ENCODE data around the gene TSR3.
A peak's percentile ranks its signal among the peaks of the same experiment; 100 is the strongest.

Gene TSR3

DNA sequence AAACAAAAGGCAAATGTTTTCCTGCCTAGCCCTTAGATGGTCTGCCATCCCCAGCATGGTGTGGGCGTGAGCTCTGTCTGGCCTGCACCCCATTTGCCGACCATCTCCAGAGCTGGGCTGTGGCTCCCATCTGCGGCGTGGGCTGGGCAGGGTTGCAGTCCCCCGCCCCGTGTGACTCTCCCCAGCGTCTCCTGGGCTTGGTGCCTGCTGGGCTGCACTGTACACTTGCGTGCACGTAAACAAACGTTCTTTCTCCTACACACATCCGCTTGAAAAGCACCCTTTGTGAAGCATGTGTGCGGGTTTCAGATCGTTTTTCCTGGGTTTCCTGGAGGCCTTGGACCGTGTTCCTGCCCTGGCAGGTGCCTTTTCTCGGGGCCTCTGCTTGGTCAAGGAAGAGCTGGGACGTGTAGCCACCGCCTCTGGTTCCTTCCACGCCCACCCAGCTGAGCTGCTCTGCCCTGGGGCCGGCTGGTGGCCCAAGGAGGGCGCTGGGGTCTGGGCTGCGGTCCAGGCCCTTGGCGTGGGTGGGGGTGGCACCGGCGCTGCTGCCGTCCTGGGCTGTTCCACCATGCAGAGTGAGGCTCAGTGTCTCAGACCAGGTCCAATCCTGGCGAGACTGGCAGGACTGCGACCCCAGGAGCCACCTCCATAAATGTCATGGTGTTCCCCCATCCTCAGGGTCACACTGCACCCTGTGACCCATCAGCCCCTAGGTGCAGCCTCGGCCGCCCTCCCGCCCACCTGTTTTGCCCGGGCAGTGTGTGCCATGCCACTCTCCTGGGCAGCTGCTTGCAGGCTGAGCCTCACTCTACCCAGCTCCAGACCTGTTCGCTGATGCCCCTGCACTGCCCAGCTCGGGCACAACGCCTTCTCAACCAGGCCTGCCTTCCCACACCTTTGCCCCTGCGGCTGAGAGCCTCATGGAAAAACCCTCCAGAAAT is 28.1 kb downstream of the TSR3 start:
- DNase-seq (ENCODE audit: low spot score) = peak; percentile 55

DNA sequence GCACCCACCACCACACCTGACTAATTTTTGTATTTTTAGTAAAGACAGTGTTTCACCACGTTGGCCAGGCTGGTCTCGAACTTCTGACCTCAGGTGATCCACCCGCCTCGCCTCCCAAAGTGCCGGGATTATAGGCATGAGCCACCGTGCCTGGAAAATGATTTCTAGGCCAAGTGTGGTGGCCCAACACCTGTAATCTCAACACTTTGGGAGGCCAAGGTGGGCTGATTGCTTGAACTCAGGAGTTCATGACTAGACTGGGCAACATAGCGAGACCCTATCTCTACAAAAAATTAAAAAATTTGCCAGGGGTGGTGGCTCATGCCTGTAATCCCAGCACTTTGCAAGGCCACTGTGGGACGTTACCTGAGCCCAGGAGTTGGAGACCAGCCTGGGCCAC is 29.3 kb downstream of the TSR3 start:
- DNase-seq (ENCODE audit: low spot score) = no peak

DNA sequence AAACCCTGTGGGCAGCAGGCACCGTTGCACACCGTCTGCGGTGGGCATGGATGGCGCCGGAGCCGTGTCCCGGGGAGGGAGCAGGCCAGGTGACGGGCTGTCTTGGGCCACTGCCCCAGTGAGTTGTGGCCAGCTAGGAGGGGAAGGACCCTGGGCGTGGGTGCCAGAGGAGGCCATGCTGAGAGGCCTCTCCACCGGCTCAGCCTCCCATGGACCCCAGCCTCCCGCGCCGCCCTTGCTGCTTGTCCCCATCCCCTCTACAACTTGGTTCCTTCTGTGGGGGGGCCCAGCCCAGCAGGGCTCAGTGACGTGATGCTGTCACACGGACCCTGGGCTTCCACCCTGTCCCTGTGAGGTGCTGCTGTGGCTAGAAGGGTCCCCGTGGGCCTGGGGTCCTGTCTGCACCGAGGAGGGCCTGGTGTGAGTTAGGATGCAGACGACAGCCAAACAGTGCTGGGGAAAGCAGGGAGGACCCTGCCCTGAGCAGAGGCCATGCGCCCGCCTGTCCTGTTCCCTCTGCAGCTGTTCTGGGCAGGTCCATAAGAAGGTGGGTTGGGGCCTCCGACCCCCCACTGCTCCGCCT is 30.9 kb downstream of the TSR3 start:
- no peak for DNase-seq (ENCODE audit: low spot score)

DNA sequence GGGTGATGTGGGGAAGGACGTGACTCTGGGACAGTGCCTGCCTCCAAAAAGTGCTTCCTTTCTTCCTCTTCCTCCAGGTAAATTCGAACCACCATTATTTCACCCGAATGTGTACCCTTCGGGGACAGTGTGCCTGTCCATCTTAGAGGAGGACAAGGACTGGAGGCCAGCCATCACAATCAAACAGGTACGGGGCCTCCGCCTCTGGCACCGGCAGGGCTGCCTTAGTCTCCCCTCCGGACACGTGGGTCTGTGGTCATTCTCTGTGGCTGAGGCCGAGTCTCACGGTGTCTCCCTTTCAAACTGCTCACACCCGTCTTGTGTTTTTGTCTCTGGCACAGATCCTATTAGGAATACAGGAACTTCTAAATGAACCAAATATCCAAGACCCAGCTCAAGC is 31.6 kb downstream of the TSR3 start:
- no peak for DNase-seq (ENCODE audit: low spot score)

DNA sequence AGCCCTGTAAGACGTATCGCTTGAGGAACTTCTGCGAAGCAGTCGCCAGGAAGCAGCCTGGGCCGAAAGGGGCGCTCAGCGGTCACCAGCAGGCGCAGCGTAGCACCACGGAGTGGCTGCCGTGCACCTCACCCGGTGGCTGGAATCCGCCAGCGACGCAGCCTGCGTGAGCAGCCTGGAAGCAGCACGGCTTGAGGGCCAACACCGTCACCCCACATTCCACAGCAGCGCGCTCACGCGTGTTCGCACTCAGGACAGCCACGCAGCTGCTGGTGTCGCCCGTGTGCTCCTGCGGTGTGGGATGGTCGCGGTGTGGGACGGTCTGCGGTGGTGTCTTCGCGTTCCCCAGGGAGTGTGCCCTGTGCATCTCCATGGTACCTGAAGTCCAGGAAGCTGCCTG is 32.6 kb downstream of the TSR3 start:
- DNase-seq (ENCODE audit: low spot score) = no peak

- no peak for DNase-seq (ENCODE audit: low spot score)
Measured at GRCh38 chr16:1318268-1318545, 33.5 kb downstream of the TSR3 start.

- no peak for DNase-seq (ENCODE audit: low spot score)
Measured at GRCh38 chr16:1317479-1318267, 34.0 kb downstream of the TSR3 start.

DNA sequence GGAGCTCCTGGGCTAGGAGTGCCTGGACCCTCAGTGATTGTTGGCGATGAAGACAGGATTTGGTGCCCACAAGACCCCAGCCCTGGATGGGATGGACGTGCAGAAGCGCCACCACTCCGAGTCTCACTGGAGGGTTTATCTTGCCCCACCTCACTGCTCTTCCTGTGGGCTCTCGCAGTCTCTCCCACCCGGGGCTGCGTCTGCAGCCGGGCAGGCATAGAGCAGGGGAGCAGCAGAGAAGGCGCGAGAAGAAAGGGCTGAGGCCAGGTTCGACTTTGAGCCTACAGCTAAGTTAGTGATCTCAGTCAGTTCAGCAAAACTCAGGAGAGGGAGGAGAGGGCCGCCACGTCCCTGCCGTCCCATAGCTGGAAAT is 35.7 kb downstream of the TSR3 start:
- DNase-seq (ENCODE audit: low spot score) = no peak

DNA sequence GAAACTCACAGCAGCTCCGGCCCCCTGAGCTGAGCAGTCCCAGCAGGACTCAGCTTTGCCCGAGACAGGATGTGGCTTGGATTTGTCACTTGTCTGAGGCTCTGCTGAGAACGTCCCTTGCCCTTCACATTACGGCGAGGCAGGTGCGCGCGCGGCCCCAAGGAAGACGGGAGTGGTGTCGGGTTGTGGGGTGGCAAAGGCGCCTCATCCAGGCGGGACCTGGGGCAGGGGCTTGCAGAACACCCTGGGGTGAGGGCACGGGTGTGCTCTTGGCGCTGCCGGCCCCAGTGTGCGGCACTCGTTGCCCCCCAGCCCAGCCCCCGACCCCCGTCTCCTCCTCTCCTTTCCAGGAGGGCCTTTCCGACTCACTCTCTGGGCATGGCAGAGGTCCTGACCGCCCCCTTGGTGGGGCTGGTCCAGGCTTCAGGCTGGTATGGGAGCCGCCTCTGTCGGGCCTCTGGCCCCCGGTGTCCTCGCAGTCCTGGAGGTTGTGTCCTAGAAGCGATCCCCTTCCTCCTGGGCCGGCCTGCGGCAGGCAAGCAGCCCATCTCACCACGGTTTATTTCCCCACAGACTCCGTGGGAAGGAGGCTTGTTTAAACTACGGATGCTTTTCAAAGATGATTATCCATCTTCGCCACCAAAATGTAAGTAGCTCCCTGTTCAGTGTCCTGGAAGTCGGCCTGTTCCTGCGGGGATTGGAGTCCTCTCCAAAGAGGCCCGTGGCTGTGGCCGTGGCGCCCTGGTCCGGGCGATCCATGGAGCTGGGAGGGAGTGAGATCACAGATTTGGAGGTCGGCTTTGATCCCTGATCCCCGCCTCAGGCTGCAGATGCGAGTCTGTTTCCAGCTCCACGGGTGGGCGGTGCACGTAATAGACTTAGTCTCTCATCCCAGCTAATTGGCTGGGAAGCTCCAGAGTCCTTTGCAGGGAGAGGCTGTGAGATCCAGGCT is 36.3 kb downstream of the TSR3 start:
- no peak for DNase-seq (ENCODE audit: low spot score)

DNA sequence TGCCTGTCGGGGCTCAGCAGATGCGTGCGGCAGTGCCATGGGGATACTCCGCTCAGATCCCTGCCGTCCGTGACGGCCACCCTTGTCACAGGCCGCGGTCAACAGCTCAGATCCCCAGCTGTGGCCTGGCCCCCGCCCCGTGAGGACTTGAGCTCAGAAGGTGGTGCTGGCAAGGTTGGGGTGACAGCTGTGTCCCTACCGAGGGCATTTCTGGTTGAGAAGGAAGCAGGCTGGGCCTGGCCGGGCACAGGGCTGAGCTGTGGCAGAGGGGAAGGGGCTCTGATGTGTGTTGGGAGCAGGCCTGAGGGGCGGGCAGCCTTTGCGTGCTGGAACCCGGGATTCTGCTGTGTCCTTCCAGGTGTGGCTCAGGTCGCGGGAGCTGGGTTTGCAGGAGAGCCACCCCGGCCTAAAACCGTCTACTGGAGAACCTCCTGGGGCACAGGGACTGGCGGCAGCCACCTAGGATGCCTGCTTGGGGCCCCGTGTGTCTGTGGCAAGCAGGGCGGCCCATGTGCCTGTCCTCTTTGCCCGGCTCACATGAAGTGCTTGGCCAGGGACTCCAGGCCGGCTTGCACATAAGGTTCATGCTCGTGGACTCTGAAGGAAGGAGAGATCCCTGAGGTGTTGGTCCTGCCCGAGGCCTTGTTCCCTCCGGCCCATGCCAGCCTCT is 37.1 kb downstream of the TSR3 start:
- no peak for DNase-seq (ENCODE audit: low spot score)

- DNase-seq (ENCODE audit: low spot score) = no peak
Measured at GRCh38 chr16:1313721-1314369, 37.8 kb downstream of the TSR3 start.

DNA sequence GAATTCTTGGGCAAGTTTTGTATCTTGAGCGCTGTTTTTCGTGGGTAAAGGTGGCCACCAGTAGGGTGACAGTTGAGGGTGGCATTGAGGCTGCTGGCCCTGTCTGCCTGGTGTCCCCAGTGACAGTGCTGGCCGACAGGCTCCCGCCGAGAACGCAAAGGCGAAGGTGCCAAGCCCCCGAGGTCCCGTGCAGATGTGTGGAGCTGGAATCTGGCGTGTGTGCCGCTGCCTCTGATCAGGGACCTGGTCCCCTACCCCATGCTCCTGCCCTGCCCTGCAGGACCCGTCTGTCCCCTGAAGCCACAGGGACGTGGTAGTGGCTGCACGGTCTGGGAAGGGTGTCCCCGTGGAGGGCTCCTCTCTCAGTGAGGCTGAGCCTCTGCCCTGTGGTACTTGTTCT is 38.8 kb downstream of the TSR3 start:
- no peak for DNase-seq (ENCODE audit: low spot score)

DNA sequence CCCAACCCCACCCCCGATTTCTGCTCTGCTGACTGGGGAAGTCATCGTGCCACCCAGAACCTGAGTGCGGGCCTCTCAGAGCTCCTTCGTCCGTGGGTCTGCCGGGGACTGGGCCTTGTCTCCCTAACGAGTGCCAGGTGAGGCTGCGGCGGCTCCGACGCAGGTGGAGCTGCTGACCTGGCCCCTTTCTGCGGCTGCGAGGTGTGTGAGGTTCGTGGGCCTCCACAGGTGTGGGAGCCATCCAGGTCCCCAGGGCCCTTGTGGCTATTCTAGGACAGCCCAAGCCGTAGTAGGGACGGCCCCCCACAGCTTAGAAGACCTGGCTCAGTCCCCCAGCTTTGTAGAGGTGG is 39.2 kb downstream of the TSR3 start:
- DNase-seq (ENCODE audit: low spot score) = no peak

- DNase-seq (ENCODE audit: low spot score) = no peak
Measured at GRCh38 chr16:1311738-1312466, 39.8 kb downstream of the TSR3 start.

DNA sequence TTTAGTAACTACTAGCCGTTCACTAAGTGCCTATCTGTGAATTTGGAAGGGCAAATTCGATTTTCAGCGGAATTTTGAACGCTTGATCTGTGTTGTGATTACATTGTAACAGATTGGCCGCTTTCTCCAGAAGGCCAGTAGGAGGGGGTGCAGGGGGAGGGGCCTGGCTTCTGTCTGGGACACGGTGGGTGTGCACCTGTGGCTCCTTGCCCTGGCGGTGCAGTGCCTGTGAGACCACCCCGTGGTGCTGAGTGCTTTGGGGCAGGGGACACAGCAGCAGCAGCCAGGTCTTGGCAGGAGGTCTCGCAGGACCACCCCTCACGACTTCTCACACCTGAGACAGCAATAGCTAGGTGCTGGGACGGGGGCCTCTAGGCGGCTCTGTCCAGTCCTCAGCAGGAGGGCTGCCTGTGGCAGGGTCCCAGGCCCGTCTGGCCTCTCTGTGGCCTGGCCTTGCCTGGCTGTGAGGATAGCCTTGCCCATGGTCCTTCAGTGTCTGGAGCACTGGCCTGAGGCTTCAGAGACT is 40.4 kb downstream of the TSR3 start:
- no peak for DNase-seq (ENCODE audit: low spot score)

GRCh38 chr16:1310832-1311200 is 40.9 kb downstream of the TSR3 start:
- no peak for DNase-seq (ENCODE audit: low spot score)

DNA sequence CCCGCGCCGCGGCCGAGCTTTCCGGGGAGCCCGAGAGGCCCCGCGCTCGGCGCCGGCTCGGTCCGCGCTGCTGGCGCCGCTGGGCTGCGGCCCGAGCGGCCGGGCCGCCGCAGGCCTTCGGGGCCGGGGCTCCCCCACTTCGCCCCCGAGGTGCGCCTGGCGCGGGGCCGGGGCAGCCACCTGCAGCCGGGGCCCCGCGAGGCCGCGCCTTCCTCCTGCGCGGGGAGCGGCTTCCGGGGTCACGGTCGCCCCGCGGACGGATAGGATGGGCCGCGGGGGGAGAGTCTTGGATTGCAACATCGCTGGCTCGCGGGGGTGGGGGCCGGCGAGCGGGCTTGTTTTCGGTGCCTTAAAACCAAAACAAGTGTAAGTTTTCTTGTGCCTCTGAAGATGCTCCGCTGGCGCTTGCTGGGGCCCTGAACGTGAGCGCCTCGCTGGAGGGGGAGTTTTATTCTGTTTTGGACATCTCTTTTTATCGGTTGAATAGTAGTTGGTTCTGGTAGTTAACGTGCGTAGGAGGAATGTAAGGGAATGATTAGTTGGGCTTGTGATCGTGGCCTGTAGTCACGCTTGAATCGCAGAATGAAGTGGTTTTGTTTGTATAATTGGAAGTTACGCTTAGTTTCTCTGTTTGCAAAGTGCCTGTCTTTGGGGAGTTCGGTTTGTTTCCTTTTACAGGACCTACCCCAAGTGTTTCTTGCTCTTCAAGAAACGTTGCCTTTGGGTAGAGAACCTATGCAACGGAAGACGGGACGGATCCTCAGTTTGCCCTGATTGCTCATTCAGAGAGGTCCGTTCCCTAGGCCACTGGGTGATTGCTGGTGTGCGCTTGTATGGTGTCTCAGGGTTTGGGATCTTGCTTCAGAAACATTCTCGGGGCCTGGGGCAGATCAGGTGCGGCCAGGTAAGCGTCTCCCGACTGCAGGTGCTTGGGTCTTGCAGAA is 41.5 kb downstream of the TSR3 start:
- DNase-seq (ENCODE audit: low spot score) = peak; percentile 65

DNA sequence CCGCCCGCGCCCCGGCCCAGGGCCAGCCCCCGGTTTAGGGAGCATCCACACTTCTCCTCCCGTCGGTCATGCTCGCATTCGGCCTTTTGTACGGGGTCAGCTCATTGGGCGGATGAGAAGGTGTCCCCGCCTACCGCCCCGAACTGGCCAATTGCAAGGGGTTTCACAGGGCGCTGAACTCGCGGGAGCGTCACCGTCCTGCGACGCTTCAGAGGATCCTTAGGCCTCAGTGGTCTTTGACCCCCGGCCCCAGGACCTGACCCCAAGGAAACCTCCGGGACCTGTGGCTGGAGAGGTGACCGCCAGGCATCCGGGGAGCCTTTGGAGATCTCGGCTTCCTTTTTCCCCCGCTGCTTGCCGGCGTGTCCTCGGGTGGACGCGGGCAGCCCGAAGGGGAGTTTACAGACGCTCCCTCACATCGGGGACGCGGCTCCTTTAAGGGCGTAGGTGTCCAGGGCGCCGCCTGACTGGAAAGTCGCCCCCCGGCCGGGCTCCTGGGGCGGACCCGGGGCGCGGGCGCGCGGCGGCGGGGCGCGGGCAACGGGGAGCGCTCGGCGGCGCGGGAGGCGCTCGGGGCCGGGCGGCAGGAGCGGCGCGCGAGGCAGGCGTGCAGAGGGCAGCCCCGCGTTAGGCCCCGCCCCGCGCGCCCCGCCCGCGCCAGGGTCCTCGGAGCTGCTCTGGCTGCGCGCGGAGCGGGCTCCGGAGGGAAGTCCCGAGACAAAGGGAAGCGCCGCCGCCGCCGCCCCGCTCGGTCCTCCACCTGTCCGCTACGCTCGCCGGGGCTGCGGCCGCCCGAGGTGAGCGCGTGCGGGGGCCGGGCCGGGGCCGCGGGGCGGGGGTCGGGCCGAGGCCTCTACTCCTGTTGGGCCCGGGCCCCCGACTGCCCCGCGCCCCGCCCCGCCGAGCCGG is 42.4 kb downstream of the TSR3 start, which contains the start of gene UBE2I:
TSS of gene UBE2I (plus strand) at position 660 of the 909 bp plus-strand sequence. CDS start 4,395 bp downstream, outside the sequence.
- peak; percentile 98 for DNase-seq (ENCODE audit: low spot score)

Data from AG08396 (cell line).